Measurements from ENCODE around the gene HDHD5.

HDHD5 gene

GRCh38 chr22:17114898-17115235, 44.2 kb downstream of the HDHD5 start:
- peaks cover 2% of the 10 kb centered on the region for H3K36me3 ChIP-seq (replicated peaks)
- H3K27ac ChIP-seq, result no peak overlapping the region
- H3K4me3 ChIP-seq (ENCODE audit: low read depth, low read length), result no peak overlapping the region
- H3K27me3 ChIP-seq (replicated peaks), result peaks cover 3% of the 10 kb centered on the region
- in situ Hi-C loops (cut with HindIII; ENCODE audit: low pct_ligation_motif_present, low sequenced_read_pairs), result no loop called here
- DNase-seq, result no peak
- TF ChIP-seq CTCF (IDR thresholded peaks at IDR 0.05; ENCODE audit: low read depth, low read length, missing control alignments), result no peak

- TF ChIP-seq CTCF (IDR thresholded peaks at IDR 0.05; ENCODE audit: low read depth, low read length, missing control alignments), result no peak
- Histone ChIP-seq H3K36me3 (replicated peaks) (peaks cover 7% of the 10 kb centered on the region), H3K27ac (no peak overlapping the region), H3K4me3 (ENCODE audit: low read depth, low read length) (no peak overlapping the region), H3K27me3 (replicated peaks) (no peaks in the 10 kb centered on the region)
- in situ Hi-C loops (cut with HindIII; ENCODE audit: low pct_ligation_motif_present, low sequenced_read_pairs), result no loop called here
- DNase-seq, result no peak
These were observed 44.7 kb downstream of the HDHD5 start for GRCh38 chr22:17114173-17114897.

- TF ChIP-seq CTCF (IDR thresholded peaks at IDR 0.05; ENCODE audit: low read depth, low read length, missing control alignments), result no peak
- DNase-seq, result no peak
- peaks cover 11% of the 10 kb centered on the region for H3K36me3 ChIP-seq (replicated peaks)
- in situ Hi-C loops (cut with HindIII; ENCODE audit: low pct_ligation_motif_present, low sequenced_read_pairs), result no loop called here
- H3K27ac ChIP-seq, result no peak overlapping the region
- H3K4me3 ChIP-seq (ENCODE audit: low read depth, low read length), result no peak overlapping the region
- no peaks in the 10 kb centered on the region for H3K27me3 ChIP-seq (replicated peaks)
These were observed 45.5 kb downstream of the HDHD5 start for GRCh38 chr22:17113600-17113999.

DNA sequence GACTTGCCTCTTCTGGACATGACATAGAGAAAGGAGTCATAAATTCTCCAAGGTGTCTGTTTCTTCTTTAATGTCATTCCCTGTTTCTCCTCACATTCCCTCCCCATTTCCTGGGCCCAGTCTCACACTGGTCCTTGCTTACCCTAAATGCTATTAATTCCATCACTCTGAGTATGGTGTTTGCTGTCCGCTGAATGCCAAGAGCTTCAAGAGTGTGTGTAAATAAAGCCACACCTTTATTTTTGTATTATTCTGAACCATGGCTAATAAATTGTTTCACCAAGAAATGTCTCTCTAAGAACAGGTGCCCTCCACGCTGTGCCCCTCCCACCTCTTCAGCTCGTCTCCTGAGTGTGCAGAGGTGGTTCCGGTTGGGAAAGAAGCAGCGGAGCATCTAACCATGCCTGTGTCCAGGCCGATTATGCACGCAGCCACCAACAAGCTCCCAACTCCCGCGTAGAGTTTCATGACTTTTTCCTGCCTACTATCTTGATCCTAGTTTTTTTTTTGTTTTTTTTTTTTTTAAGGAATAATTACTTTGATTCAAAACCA, 46.5 kb downstream of the HDHD5 start:
- in situ Hi-C loops (cut with HindIII; ENCODE audit: low pct_ligation_motif_present, low sequenced_read_pairs), result no loop called here
- no peak overlapping the region for H3K27ac ChIP-seq
- H3K4me3 ChIP-seq (ENCODE audit: low read depth, low read length), result no peak overlapping the region
- no peaks in the 10 kb centered on the region for H3K27me3 ChIP-seq (replicated peaks)
- no peak for DNase-seq
- peaks cover 15% of the 10 kb centered on the region for H3K36me3 ChIP-seq (replicated peaks)
- no peak for TF ChIP-seq CTCF (IDR thresholded peaks at IDR 0.05; ENCODE audit: low read depth, low read length, missing control alignments)

DNA sequence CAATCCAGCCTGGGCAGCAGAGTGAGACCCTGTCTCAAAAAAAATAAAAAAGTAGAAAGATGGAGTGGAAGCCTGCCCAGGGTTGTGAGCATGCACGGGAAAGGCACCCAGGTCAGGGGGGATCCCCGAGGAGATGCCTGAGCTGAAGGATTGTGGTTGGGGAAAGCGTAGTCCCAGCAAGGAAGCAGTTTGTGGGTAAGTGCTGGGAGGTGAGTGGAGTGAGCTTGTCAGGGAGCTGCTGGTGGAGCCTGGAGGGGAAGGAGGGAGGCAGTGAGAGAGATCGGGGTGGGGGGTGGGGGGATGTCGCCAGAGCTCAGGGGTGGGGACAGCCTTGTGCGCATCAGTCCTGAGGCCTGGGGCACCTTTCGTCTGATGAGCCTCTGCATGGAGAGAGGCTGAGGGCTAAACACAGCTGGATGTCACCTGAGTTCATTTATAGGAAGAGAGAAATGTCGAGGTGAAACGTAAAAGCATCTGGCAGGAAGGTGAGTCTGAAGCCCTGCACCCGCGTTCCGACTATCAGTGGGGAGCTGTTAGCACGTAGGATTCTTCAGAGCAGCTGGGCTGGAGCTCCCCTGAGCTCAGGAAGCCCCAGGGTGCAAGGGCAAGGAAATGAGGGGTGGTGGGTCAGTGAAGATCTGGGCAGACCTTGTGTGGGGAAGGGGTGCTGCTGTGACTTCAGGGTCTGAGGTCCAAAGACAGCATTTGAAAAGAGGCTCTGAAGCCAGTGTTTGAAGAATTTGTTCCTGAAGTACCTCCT, 48.1 kb downstream of the HDHD5 start:
- Histone ChIP-seq H3K27ac (no peak overlapping the region), H3K36me3 (replicated peaks) (peaks cover 16% of the 10 kb centered on the region), H3K4me3 (ENCODE audit: low read depth, low read length) (no peak overlapping the region), H3K27me3 (replicated peaks) (no peaks in the 10 kb centered on the region)
- no peak for DNase-seq
- in situ Hi-C loops (cut with HindIII; ENCODE audit: low pct_ligation_motif_present, low sequenced_read_pairs), result no loop called here
- no peak for TF ChIP-seq CTCF (IDR thresholded peaks at IDR 0.05; ENCODE audit: low read depth, low read length, missing control alignments)
